BLaER1 treated with 17β-estradiol and CSF1 and Interleukin-3, amounts not matched to agents 10 nM and 100 nM (cell line): ENCODE data around the gene SLC8A1.

ENCODE experiments used
- H3K27ac ChIP-seq, 11 experiments: shearing (Covaris generic); formaldehyde crosslinking; 2 replicates each; pipeline ENCODE4 v1.8.1; 2022
- H3K27me3 ChIP-seq, 11 experiments: shearing (Covaris generic); formaldehyde crosslinking; 2 replicates each; pipeline ENCODE4 v1.8.1; 2022
- H3K36me3 ChIP-seq, 11 experiments: shearing (Covaris generic); formaldehyde crosslinking; 2 replicates each; pipeline ENCODE4 v1.8.1; 2022
- H3K4me1 ChIP-seq, 10 experiments: shearing (Covaris generic); formaldehyde crosslinking; 2 replicates each; pipeline ENCODE4 v1.8.1; 2022
- H3K4me2 ChIP-seq, 11 experiments: shearing (Covaris generic); formaldehyde crosslinking; 2 replicates each; pipeline ENCODE4 v1.8.1; 2022
- H3K4me3 ChIP-seq, 10 experiments: shearing (Covaris generic); formaldehyde crosslinking; 2 replicates each; pipeline ENCODE4 v1.8.1; 2022
- H3K9ac ChIP-seq, 11 experiments: shearing (Covaris generic); formaldehyde crosslinking; 2 replicates each; pipeline ENCODE4 v1.8.1; 2022
- H3K9me3 ChIP-seq, 11 experiments: shearing (Covaris generic); formaldehyde crosslinking; replicated peaks in 1 of 11; 2 replicates each; pipeline ENCODE4 v1.8.1; 2022
- H4K20me1 ChIP-seq, 11 experiments: shearing (Covaris generic); formaldehyde crosslinking; 2 replicates each; pipeline ENCODE4 v1.8.1; 2022
- Cebpa-rat ChIP-seq, 11 experiments: shearing (Covaris generic); IDR thresholded peaks; 2 replicates each; pipeline ENCODE4 v1.8.1; 2022

The SLC8A1 gene

DNA sequence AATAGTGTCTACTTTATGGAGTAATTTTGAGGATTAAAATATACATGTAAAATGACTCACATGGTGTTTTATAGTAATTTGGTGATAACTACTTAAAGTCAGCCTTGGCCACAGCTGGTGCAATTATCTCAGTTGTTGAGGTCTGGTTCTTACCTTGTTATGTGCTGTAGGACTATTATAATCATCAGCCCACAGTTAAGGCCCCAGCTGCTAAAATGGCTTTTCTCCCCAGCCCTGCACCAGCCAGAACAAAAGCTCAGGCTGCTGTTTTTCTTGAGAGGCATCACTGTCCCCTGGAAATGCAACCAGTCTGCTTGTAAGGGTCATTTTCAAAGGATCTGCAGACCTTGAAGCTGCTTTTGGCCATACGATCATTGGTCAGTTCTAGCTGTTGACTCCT lies 389.5 kb downstream of the SLC8A1 start:
- peaks cover 27 to 46% (median 36%) of the 10 kb centered on the region in 11 experiments for H3K9me3 ChIP-seq
- H3K4me2 ChIP-seq: no peak overlapping the region
- TF ChIP-seq Cebpa-rat (IDR thresholded peaks at IDR 0.05): no peak
- 0 out of 22 replicates have a peak, but pooled peaks cover 0 to 4% (median 0%) of the 10 kb centered on the region in 11 experiments for H3K36me3 ChIP-seq
- H3K27ac ChIP-seq: no peak overlapping the region
- no peak overlapping the region for H3K4me3 ChIP-seq
- no peak overlapping the region for H3K9ac ChIP-seq
- H3K27me3 ChIP-seq: no peaks in the 10 kb centered on the region
- H4K20me1 ChIP-seq: no peaks in the 10 kb centered on the region
- H3K4me1 ChIP-seq: peaks cover 0 to 9% (median 6%) of the 10 kb centered on the region in 10 experiments; a peak in 10 of 20 replicates

DNA sequence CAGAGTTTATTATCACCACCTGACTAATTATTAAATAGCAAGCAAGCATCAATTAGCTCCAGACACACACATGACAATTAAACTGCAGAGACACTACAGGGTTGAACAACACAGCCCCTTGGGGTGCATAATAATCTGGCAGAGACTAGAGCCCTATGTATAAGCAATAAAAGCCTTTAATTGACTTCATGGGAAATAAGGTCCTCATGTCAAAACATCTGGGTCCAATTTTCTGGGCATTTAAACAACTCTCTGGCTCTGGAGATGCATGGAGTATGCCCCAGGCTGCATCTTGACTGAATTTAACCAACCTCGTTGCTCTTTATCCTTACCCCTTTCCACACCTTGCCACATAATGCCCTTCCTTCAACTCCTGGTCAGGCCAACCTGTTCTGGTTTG lies 402.1 kb downstream of the SLC8A1 start:
- Histone ChIP-seq H3K27ac (no peak overlapping the region), H4K20me1 (no peaks in the 10 kb centered on the region), H3K4me2 (no peak overlapping the region), H3K36me3 (no peaks in the 10 kb centered on the region), H3K9ac (no peak overlapping the region), H3K27me3 (no peaks in the 10 kb centered on the region), H3K4me1 (no peaks in the 10 kb centered on the region), H3K9me3 (no peaks in the 10 kb centered on the region), H3K4me3 (no peak overlapping the region)
- TF ChIP-seq Cebpa-rat (IDR thresholded peaks at IDR 0.05): no peak

GRCh38 chr2:40048506-40048905 lies 403.4 kb downstream of the SLC8A1 start:
- Histone ChIP-seq H4K20me1 (no peaks in the 10 kb centered on the region), H3K9ac (no peak overlapping the region), H3K27me3 (no peaks in the 10 kb centered on the region), H3K27ac (no peak overlapping the region), H3K36me3 (no peaks in the 10 kb centered on the region), H3K4me1 (peaks cover under 1 to 5% (median 2%) of the 10 kb centered on the region in 10 experiments; a peak in 12 of 20 replicates), H3K9me3 (no peaks in the 10 kb centered on the region), H3K4me3 (no peak overlapping the region), H3K4me2 (no peak overlapping the region; a peak in 1 of 22 replicates)
- TF ChIP-seq Cebpa-rat (IDR thresholded peaks at IDR 0.05): no peak

DNA sequence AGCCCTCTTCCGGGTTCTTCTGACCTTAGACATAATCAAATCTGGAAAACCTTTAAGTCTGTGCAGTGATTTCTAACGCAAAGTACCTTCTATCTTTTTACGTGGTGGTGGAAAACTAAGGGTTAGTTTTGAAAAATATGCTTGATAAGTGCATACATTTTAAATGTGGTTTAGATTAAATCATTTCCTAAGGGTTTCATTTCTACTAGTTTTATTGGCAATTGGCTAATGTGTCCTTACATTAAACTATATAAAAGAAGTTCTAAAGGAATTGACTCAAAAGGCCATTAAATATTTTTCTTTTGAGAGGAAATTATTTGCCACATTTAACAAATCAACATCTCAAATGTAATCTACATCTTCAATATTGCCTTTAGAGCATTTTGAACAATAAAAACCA lies 404.5 kb downstream of the SLC8A1 start:
- H3K27me3 ChIP-seq: no peaks in the 10 kb centered on the region
- no peak overlapping the region for H3K4me2 ChIP-seq
- no peak for TF ChIP-seq Cebpa-rat (IDR thresholded peaks at IDR 0.05)

More for the DNA sequence above, 404.5 kb downstream of the SLC8A1 start:
- peaks cover 6 to 16% (median 13%) of the 10 kb centered on the region in 10 experiments; a peak in 19 of 20 replicates for H3K4me1 ChIP-seq
- no peaks in the 10 kb centered on the region for H4K20me1 ChIP-seq
- H3K4me3 ChIP-seq: no peak overlapping the region
- no peaks in the 10 kb centered on the region for H3K9me3 ChIP-seq
- H3K9ac ChIP-seq: no peak overlapping the region
- no peak overlapping the region for H3K27ac ChIP-seq
- no peaks in the 10 kb centered on the region for H3K36me3 ChIP-seq
